Nephron (organoid): ENCODE data around the gene ERBB4.

Experiments used
- H3K27ac Mint-ChIP-seq, 3 experiments: 2 replicates each; pipeline ENCODE4 v1.8.0; 2020; ENCODE audit warnings: mixed read lengths in 3 of 3, mild to moderate bottlenecking in 2 of 3, moderate library complexity in 1 of 3
- H3K27me3 Mint-ChIP-seq: 2 replicates; pipeline ENCODE4 v1.8.0; 2021; ENCODE audit warnings: low read depth, mild to moderate bottlenecking, moderate library complexity, mixed read lengths
- H3K36me3 Mint-ChIP-seq: 2 replicates; pipeline ENCODE4 v1.8.0; 2020; ENCODE audit warnings: low read depth, mixed read lengths
- H3K4me1 Mint-ChIP-seq: 2 replicates; pipeline ENCODE4 v1.8.0; 2020; ENCODE audit warnings: mixed read lengths
- H3K4me3 Mint-ChIP-seq, 3 experiments: 2 replicates each; pipeline ENCODE4 v1.8.0; 2020; ENCODE audit warnings: mild to moderate bottlenecking in 3 of 3, mixed read lengths in 3 of 3, moderate library complexity in 2 of 3
- H3K9me3 Mint-ChIP-seq: 2 replicates; pipeline ENCODE4 v1.8.0; 2020; ENCODE audit warnings: mixed read lengths
- CTCF ChIP-seq, 3 experiments: fragments of 200-600 bp; sonication (generic); IDR thresholded peaks; one replicate each; pipeline ENCODE4 v1.5.0; 2021; ENCODE audit warnings: antibody characterized with exemption in 3 of 3; ENCODE audit not compliant: unreplicated experiment in 3 of 3

Gene ERBB4

GRCh38 chr2:212423089-212423488 is 115.5 kb downstream of the ERBB4 start:
- H3K9me3 Mint-ChIP-seq: peaks cover 4% of the 10 kb centered on the region

GRCh38 chr2:212421556-212422334 is 116.9 kb downstream of the ERBB4 start:
- H3K4me1 Mint-ChIP-seq: no peaks in the 10 kb centered on the region
- TF ChIP-seq CTCF (IDR thresholded peaks at IDR 0.05; ENCODE audit: unreplicated experiment in 3 of 3): no peak
- peaks cover 3% of the 10 kb centered on the region for H3K36me3 Mint-ChIP-seq
- H3K4me3 Mint-ChIP-seq: no peak overlapping the region
- peaks cover 4% of the 10 kb centered on the region for H3K9me3 Mint-ChIP-seq
- no peak overlapping the region for H3K27ac Mint-ChIP-seq
- no peaks in the 10 kb centered on the region for H3K27me3 Mint-ChIP-seq

More at GRCh38 chr2:212423089-212423488, 115.5 kb downstream of the ERBB4 start:
- Mint-ChIP-seq H3K27ac (no peak overlapping the region), H3K27me3 (no peaks in the 10 kb centered on the region), H3K4me1 (no peaks in the 10 kb centered on the region), H3K4me3 (no peak overlapping the region), H3K36me3 (peaks cover 3% of the 10 kb centered on the region)
- no peak for TF ChIP-seq CTCF (IDR thresholded peaks at IDR 0.05; ENCODE audit: unreplicated experiment in 3 of 3)

- Mint-ChIP-seq H3K4me1 (no peaks in the 10 kb centered on the region), H3K36me3 (no peaks in the 10 kb centered on the region), H3K9me3 (no peaks in the 10 kb centered on the region), H3K4me3 (no peak overlapping the region), H3K27me3 (no peaks in the 10 kb centered on the region), H3K27ac (no peak overlapping the region)
- TF ChIP-seq CTCF (IDR thresholded peaks at IDR 0.05; ENCODE audit: unreplicated experiment in 3 of 3): no peak
Observed at GRCh38 chr2:212416086-212416485, 122.5 kb downstream of the ERBB4 start.

GRCh38 chr2:212414767-212415211 is 123.8 kb downstream of the ERBB4 start:
- H3K27ac Mint-ChIP-seq: no peak overlapping the region
- no peak overlapping the region for H3K4me3 Mint-ChIP-seq
- no peaks in the 10 kb centered on the region for H3K4me1 Mint-ChIP-seq
- H3K27me3 Mint-ChIP-seq: no peaks in the 10 kb centered on the region
- no peak for TF ChIP-seq CTCF (IDR thresholded peaks at IDR 0.05; ENCODE audit: unreplicated experiment in 3 of 3)
- no peaks in the 10 kb centered on the region for H3K9me3 Mint-ChIP-seq
- H3K36me3 Mint-ChIP-seq: no peaks in the 10 kb centered on the region

- Mint-ChIP-seq H3K9me3 (no peaks in the 10 kb centered on the region), H3K36me3 (no peaks in the 10 kb centered on the region), H3K27ac (no peak overlapping the region), H3K4me1 (no peaks in the 10 kb centered on the region), H3K27me3 (no peaks in the 10 kb centered on the region), H3K4me3 (no peak overlapping the region)
- no peak for TF ChIP-seq CTCF (IDR thresholded peaks at IDR 0.05; ENCODE audit: unreplicated experiment in 3 of 3)
Observed at GRCh38 chr2:212409560-212409959, 129.0 kb downstream of the ERBB4 start.

- Mint-ChIP-seq H3K27me3 (no peaks in the 10 kb centered on the region), H3K4me1 (no peaks in the 10 kb centered on the region)
- no peak for TF ChIP-seq CTCF (IDR thresholded peaks at IDR 0.05; ENCODE audit: unreplicated experiment in 3 of 3)
Observed at GRCh38 chr2:212408524-212408923, 130.1 kb downstream of the ERBB4 start.

More at GRCh38 chr2:212408524-212408923, 130.1 kb downstream of the ERBB4 start:
- no peak overlapping the region for H3K4me3 Mint-ChIP-seq
- no peaks in the 10 kb centered on the region for H3K36me3 Mint-ChIP-seq
- H3K27ac Mint-ChIP-seq: no peak overlapping the region
- no peaks in the 10 kb centered on the region for H3K9me3 Mint-ChIP-seq
